WTC11 (cell line): ENCODE measurements around the gene CRACR2B.

Source experiments
- CREM ChIP-seq: sonication (generic); formaldehyde crosslinking; IDR thresholded peaks from 2 replicates; pipeline ENCODE4 v1.8.1; 2022; ENCODE audit warnings: mild to moderate bottlenecking, missing genetic modification reagents, moderate library complexity
- SP1 ChIP-seq: sonication (generic); formaldehyde crosslinking; conservative IDR thresholded peaks from 2 replicates; pipeline ENCODE4 v1.8.1; 2022; ENCODE audit warnings: missing genetic modification reagents
- TF ChIP-seq, protein P1 (sequence below): fragments of 200-600 bp; IDR thresholded peaks from 2 replicates; pipeline ENCODE4 v1.8.0; 2022; ENCODE audit warnings: antibody characterized with exemption

DNA sequence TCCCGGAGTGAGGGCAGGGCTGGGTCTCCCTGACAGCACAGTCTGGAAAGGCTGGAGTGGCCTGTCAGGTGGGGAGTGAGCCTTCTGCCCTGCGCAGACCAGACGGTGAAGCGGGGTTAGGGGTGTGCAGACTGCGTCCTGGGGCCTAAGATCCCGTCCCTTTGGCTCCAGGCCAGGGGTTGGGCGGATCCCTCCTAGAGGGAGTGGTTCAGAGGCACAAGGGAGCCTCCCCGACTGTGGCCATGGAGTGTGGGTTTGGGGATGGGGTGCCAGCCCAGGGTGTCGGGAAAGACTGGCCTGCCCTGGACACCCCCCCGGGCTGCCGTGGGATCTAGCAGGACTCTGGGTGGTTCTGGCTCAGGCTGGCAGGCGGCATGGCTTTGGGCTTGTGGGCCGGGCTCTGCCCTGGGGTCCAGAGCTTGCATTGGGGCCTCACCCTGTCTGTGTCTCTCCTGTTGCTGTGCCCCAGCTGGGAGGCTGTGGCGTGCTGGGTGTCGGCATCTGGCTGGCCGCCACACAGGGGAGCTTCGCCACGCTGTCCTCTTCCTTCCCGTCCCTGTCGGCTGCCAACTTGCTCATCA is 34.5 kb downstream of the CRACR2B start:
- TF ChIP-seq, protein P1, sequence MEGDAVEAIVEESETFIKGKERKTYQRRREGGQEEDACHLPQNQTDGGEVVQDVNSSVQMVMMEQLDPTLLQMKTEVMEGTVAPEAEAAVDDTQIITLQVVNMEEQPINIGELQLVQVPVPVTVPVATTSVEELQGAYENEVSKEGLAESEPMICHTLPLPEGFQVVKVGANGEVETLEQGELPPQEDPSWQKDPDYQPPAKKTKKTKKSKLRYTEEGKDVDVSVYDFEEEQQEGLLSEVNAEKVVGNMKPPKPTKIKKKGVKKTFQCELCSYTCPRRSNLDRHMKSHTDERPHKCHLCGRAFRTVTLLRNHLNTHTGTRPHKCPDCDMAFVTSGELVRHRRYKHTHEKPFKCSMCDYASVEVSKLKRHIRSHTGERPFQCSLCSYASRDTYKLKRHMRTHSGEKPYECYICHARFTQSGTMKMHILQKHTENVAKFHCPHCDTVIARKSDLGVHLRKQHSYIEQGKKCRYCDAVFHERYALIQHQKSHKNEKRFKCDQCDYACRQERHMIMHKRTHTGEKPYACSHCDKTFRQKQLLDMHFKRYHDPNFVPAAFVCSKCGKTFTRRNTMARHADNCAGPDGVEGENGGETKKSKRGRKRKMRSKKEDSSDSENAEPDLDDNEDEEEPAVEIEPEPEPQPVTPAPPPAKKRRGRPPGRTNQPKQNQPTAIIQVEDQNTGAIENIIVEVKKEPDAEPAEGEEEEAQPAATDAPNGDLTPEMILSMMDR, result no peak
- no peak for TF ChIP-seq SP1 (CRISPR knock-in tag)
- no peak for TF ChIP-seq CREM
